Fibroblast of the aortic adventitia (primary cell): ENCODE data around the gene THSD7A. TPM values are rescaled to one million over a fixed set of nuclear protein-coding genes. Genes with fewer than 3 reads are reported as not detected.

ENCODE experiments used
- DNase-seq: peaks from one replicate; pipeline ENCODE4 v3.0.0-alpha.2; 2010; ENCODE audit warnings: low read depth
- H3K4me3 ChIP-seq: 2 replicates; pipeline ENCODE4 v1.5.1; 2011; ENCODE audit warnings: low read depth, mild to moderate bottlenecking, control low read depth, low read length, moderate library complexity
- total RNA-seq: library from RNA; depleted of rRNA; stranded (reverse); fragments of >200 nt; gene quantifications from 2 replicates; pipeline ENCODE4 v1.2.3, GENCODE V29; 2012; ENCODE audit warnings: low replicate concordance
- TF ChIP-seq, protein P1 (sequence below): IDR thresholded peaks from 2 replicates; pipeline ENCODE4 v1.5.1; 2011; ENCODE audit warnings: mild to moderate bottlenecking, low read length, control low read depth, inconsistent platforms; ENCODE audit not compliant: insufficient read depth

Gene THSD7A
- total RNA-seq, 1 donor = 2.5 TPM

DNA sequence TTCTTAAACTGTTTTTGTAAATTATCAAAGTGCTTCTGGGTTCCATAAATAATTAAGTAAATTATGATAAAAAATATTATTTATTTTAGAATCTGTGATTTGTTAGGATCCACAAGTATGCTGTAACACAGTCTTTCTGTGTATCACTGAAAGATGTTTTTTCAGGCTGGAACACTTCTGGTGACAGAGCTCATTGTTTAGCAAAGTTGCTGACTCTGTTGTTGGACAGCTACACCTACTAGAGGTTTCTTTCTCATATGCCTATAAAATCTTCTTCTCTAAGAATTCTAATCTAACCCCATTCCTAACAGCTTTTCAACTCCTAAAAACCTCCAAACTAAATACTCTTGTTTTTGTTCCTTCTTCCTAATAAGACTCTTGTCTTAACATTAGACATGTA lies 176.8 kb downstream of the THSD7A start:
- TF ChIP-seq, protein P1, sequence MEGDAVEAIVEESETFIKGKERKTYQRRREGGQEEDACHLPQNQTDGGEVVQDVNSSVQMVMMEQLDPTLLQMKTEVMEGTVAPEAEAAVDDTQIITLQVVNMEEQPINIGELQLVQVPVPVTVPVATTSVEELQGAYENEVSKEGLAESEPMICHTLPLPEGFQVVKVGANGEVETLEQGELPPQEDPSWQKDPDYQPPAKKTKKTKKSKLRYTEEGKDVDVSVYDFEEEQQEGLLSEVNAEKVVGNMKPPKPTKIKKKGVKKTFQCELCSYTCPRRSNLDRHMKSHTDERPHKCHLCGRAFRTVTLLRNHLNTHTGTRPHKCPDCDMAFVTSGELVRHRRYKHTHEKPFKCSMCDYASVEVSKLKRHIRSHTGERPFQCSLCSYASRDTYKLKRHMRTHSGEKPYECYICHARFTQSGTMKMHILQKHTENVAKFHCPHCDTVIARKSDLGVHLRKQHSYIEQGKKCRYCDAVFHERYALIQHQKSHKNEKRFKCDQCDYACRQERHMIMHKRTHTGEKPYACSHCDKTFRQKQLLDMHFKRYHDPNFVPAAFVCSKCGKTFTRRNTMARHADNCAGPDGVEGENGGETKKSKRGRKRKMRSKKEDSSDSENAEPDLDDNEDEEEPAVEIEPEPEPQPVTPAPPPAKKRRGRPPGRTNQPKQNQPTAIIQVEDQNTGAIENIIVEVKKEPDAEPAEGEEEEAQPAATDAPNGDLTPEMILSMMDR = no peak
- DNase-seq = no peak
- no peak overlapping the region for H3K4me3 ChIP-seq

DNA sequence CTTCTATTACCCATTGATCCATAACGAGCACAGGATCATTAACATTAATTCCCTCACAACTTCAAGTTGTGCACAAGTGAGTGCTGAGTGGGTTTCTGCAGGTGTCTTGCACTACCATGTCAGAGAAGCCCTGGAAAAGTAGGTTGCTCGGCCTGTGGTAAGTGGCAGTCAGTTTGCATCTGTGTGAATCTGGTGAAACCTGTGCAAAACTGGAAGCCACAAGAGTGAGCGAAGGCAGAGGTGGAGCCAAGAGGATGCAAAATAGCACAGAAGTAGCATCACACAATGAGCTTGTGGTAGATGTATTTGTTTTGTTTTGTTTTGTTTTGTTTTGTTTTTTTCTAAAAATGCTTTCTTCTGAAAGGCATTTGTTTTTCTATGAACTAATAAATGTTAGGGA lies 181.5 kb downstream of the THSD7A start:
- TF ChIP-seq, protein P1 = no peak
- no peak for DNase-seq
- H3K4me3 ChIP-seq = no peak overlapping the region

DNA sequence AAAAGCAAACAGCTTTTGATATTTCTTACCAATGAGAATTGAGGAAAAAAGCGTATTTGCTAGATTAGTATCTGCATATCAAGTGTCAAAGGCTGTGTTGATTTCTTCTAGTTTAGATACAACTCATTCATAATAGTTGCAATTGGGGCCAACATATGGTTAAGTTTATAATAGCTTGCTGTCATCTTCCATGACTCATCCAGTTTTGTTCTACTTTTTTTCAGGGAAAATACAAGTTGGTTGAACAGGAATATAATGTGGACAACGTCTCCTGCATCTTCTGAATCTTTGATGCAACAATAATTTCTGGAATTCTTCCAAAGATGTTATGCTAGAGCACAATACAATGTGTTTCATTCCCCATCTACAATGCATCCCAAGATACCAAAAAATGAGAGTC lies 182.0 kb downstream of the THSD7A start:
- TF ChIP-seq, protein P1 = no peak
- no peak for DNase-seq
- no peak overlapping the region for H3K4me3 ChIP-seq

DNA sequence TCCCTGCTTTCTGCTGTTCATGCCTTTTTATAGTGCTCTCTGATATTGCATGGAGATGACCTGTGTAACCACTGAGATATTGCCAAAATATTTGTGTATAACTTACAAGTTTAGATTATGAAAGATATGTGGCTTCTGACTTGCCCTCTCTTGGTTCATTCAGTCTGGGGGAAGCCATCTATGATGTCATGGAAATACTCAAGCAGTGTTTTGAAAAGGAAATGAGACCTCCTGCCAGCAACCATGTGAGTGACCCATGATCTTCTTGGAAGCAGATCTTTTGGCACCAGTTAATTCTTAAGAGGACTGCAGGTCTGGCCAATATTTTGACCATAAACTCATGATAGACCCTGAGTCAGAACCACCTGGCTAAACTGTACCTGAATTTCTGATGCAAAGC lies 183.0 kb downstream of the THSD7A start:
- no peak overlapping the region for H3K4me3 ChIP-seq
- TF ChIP-seq, protein P1 = no peak
- DNase-seq = peak; percentile 7

DNA sequence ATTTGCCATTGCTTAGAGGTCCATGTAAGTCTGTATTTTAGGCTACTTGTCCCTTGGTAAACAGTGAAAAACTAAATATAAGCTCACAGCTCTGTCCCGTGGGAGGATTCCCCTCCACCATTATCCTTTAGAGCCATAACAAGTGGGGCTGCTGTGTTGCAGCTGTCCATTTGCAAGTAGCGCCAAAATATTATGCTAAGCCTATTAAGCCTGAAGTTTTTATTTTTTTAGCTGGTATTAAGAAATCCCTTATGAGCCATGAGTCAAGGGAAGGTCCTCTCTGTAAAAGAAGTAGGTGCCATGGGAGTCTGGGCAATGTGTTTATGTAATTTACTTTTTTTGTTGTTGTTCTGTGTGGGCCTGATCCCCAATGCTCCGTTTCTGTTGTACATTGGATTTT lies 183.9 kb downstream of the THSD7A start:
- DNase-seq = no peak
- TF ChIP-seq, protein P1 = no peak
- H3K4me3 ChIP-seq = no peak overlapping the region

DNA sequence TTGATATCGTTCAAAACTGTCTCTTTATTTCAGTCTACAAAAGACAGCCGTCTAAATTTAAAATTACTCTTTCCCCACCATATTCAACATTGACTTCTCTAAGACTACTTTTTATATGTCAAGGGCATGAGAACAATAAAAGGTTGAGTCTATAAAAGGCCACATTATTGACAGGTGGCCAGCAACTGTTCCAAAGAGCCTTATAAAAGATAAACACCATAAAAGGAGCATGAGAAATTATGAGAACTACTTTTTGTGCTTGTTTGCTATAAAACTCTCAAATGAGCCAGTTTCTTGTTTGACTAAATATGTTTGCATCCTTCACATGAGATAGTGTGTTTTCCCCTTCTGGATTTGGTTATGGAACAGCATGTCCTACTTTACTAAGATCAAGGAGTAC lies 189.2 kb downstream of the THSD7A start:
- TF ChIP-seq, protein P1 = no peak
- H3K4me3 ChIP-seq = no peak overlapping the region
- no peak for DNase-seq

DNA sequence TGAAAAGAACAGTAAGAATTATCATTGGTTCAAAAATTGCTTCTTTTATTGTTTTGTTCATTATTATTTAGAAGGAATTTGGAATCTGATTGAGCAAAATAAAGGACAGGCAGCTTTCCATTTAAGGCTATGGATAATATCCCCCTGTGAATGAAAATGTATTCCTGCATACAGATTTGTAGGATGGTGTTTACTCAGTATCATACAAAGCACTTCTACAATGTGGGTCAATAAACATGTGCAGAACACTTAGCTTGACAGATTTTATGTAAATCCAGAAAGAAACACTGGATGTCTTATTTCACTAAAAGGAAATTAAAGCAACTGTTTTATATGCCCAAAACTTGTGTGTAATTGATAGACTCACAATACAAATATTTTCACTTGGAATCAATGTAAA lies 189.7 kb downstream of the THSD7A start:
- TF ChIP-seq, protein P1 = no peak
- DNase-seq = no peak
- no peak overlapping the region for H3K4me3 ChIP-seq
